GM12878 (cell line): ENCODE results near the gene TIFAB.

ENCODE experiments used
- CTCF ChIP-seq, 3 experiments: IDR thresholded peaks in 2 of 3; conservative IDR thresholded peaks in 1 of 3; 2 replicates each; pipeline ENCODE4 v1.5.1; 2011; ENCODE audit warnings: low read depth in 3 of 3, low read length in 3 of 3, mild to moderate bottlenecking in 3 of 3, control low read depth in 2 of 3, moderate library complexity in 2 of 3, inconsistent platforms in 1 of 3, mixed read lengths in 1 of 3; ENCODE audit not compliant: control insufficient read depth in 2 of 3, insufficient read depth in 1 of 3; ENCODE audit errors: extremely low read depth in 1 of 3
- HCFC1 ChIP-seq: fragments of 150-350 bp; IDR thresholded peaks from 2 replicates; pipeline ENCODE4 v1.6.1; 2014; ENCODE audit warnings: low read length
- TBL1XR1 ChIP-seq: IDR thresholded peaks from 2 replicates; pipeline ENCODE4 v1.6.1; 2012; ENCODE audit warnings: low read depth, low read length, improper control_type of control experiment
- ZBTB33 ChIP-seq: fragments of 450-650 bp; IDR thresholded peaks from 2 replicates; pipeline ENCODE4 v1.6.1; 2017; ENCODE audit warnings: mild to moderate bottlenecking
- TF ChIP-seq, protein P1 (sequence below): IDR thresholded peaks from 2 replicates; pipeline ENCODE4 v1.6.1; 2012; ENCODE audit warnings: low read length, inconsistent platforms

- TF ChIP-seq CTCF (IDR thresholded peaks at IDR 0.05 in 2 of 3, conservative IDR thresholded peaks at IDR 0.05 in 1 of 3; ENCODE audit: control insufficient read depth in 2 of 3, extremely low read depth in 1 of 3, insufficient read depth in 1 of 3, low read depth in 3 of 3, low read length in 3 of 3) = no peak
- TF ChIP-seq HCFC1 = no peak
- TF ChIP-seq, protein P1, sequence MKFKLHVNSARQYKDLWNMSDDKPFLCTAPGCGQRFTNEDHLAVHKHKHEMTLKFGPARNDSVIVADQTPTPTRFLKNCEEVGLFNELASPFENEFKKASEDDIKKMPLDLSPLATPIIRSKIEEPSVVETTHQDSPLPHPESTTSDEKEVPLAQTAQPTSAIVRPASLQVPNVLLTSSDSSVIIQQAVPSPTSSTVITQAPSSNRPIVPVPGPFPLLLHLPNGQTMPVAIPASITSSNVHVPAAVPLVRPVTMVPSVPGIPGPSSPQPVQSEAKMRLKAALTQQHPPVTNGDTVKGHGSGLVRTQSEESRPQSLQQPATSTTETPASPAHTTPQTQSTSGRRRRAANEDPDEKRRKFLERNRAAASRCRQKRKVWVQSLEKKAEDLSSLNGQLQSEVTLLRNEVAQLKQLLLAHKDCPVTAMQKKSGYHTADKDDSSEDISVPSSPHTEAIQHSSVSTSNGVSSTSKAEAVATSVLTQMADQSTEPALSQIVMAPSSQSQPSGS = no peak
- TF ChIP-seq TBL1XR1 = no peak
- no peak for TF ChIP-seq ZBTB33
Measured at GRCh38 chr5:135446206-135446605, 5.9 kb downstream of the TIFAB start.
